Ishikawa (cell line): Measurements from ENCODE around the gene ENPP3.

Experiments used
- CEBPB ChIP-seq: IDR thresholded peaks from 2 replicates; pipeline ENCODE4 v1.6.1; 2012
- CREB1 ChIP-seq: IDR thresholded peaks from 2 replicates; pipeline ENCODE4 v1.6.1; 2012; ENCODE audit warnings: low read depth
- TCF12 ChIP-seq: IDR thresholded peaks from 2 replicates; pipeline ENCODE4 v1.6.1; 2012; ENCODE audit warnings: low read depth

DNA sequence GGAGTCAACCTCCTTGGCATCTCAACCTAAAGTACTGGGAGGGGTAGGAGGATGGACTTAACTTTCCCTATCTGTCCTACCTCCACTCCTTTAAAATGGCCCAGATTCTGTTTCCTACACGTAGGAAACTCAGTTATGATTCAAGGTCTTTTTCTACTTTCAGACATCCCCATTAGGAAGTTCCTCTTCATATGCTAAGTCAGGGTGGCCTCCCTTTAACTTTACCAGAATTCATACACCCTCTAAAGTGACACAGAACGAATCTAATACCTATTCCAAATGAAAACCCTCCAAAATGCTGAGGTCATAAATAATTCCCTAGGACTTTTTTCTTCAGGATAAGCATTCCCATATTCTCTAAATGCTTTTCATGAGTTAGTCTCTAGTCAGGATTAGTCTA, 48.5 kb upstream of the ENPP3 start:
- TF ChIP-seq TCF12 (no peak), CEBPB (no peak), CREB1 (no peak)
